HG03521 (cell line): ENCODE data around the gene SH3RF1.
"Not testable (repeated sequence)": the region's sequence is repeated elsewhere in the genome, so short reads cannot be mapped to it uniquely, and the experiment has no call there.

ENCODE experiments used
- ATAC-seq: cut with Tn5 transposase; IDR thresholded peaks from one replicate; pipeline ENCODE4 v1.9.1; 2021; ENCODE audit warnings: mild to moderate bottlenecking, moderate library complexity; ENCODE audit not compliant: unreplicated experiment

Gene SH3RF1

GRCh38 chr4:169202878-169203277 lies 67.9 kb downstream of the SH3RF1 start:
- ATAC-seq: no peak

GRCh38 chr4:169202145-169202699 lies 68.5 kb downstream of the SH3RF1 start:
- no peak for ATAC-seq

GRCh38 chr4:169201222-169202144 lies 69.3 kb downstream of the SH3RF1 start:
- no peak for ATAC-seq

GRCh38 chr4:169200361-169201030 lies 70.3 kb downstream of the SH3RF1 start:
- no peak for ATAC-seq

- no peak for ATAC-seq
Observed at GRCh38 chr4:169199184-169199583, 71.6 kb downstream of the SH3RF1 start.

GRCh38 chr4:169198167-169198566 lies 72.6 kb downstream of the SH3RF1 start:
- no peak for ATAC-seq

GRCh38 chr4:169197206-169197605 lies 73.5 kb downstream of the SH3RF1 start:
- ATAC-seq: not testable (repeated sequence)

GRCh38 chr4:169195032-169195431 lies 75.7 kb downstream of the SH3RF1 start:
- no peak for ATAC-seq

- ATAC-seq: not testable (repeated sequence)
Observed at GRCh38 chr4:169189968-169190367, 80.8 kb downstream of the SH3RF1 start.

GRCh38 chr4:169189372-169189771 lies 81.4 kb downstream of the SH3RF1 start:
- ATAC-seq: peak; percentile 85

- no peak for ATAC-seq
Observed at GRCh38 chr4:169188204-169188603, 82.6 kb downstream of the SH3RF1 start.

GRCh38 chr4:169185133-169185956 lies 85.4 kb downstream of the SH3RF1 start:
- ATAC-seq: no peak

- no peak for ATAC-seq
Observed at GRCh38 chr4:169184686-169185085, 86.1 kb downstream of the SH3RF1 start.

GRCh38 chr4:169184236-169184635 lies 86.5 kb downstream of the SH3RF1 start:
- ATAC-seq: no peak

GRCh38 chr4:169183581-169183980 lies 87.2 kb downstream of the SH3RF1 start:
- no peak for ATAC-seq

GRCh38 chr4:169179609-169180521 lies 90.9 kb downstream of the SH3RF1 start:
- ATAC-seq: no peak

GRCh38 chr4:169178092-169178491 lies 92.7 kb downstream of the SH3RF1 start:
- ATAC-seq: not testable (repeated sequence)

GRCh38 chr4:169175476-169175875 lies 95.3 kb downstream of the SH3RF1 start:
- no peak for ATAC-seq

GRCh38 chr4:169175035-169175434 lies 95.7 kb downstream of the SH3RF1 start:
- ATAC-seq: no peak

- no peak for ATAC-seq
Observed at GRCh38 chr4:169174247-169174646, 96.5 kb downstream of the SH3RF1 start.
